ENCODE data around the gene MTM1.

- TF ChIP-seq POLR2A (IDR thresholded peaks at IDR 0.05) = no peak
- TF ChIP-seq, protein P1, sequence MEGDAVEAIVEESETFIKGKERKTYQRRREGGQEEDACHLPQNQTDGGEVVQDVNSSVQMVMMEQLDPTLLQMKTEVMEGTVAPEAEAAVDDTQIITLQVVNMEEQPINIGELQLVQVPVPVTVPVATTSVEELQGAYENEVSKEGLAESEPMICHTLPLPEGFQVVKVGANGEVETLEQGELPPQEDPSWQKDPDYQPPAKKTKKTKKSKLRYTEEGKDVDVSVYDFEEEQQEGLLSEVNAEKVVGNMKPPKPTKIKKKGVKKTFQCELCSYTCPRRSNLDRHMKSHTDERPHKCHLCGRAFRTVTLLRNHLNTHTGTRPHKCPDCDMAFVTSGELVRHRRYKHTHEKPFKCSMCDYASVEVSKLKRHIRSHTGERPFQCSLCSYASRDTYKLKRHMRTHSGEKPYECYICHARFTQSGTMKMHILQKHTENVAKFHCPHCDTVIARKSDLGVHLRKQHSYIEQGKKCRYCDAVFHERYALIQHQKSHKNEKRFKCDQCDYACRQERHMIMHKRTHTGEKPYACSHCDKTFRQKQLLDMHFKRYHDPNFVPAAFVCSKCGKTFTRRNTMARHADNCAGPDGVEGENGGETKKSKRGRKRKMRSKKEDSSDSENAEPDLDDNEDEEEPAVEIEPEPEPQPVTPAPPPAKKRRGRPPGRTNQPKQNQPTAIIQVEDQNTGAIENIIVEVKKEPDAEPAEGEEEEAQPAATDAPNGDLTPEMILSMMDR (IDR thresholded peaks at IDR 0.05) = no peak
Measured at GRCh38 chrX:150696866-150697265, 128.4 kb downstream of the MTM1 start.

Measured in uterus (tissue), 2 donors.